Large intestine (tissue), 3 donors: ENCODE results near the gene TUSC2. TPM values are rescaled to one million over a fixed set of nuclear protein-coding genes. Genes with fewer than 3 reads are reported as not detected.

ENCODE experiments used
- DNase-seq, 2 donors: peaks; one replicate each; pipeline versions ENCODE4 v3.0.0 to v3.0.0-alpha.2; 2013
- H3K27ac ChIP-seq: one replicate; pipeline ENCODE4 v1.5.1; 2013; ENCODE audit warnings: low read length
- H3K27me3 ChIP-seq: 2 replicates; pipeline ENCODE4 v1.6.1; 2013; ENCODE audit warnings: low read length; ENCODE audit not compliant: control insufficient read depth, insufficient read depth
- H3K36me3 ChIP-seq: 2 replicates; pipeline ENCODE4 v1.6.1; 2013; ENCODE audit warnings: low read length; ENCODE audit not compliant: control insufficient read depth, insufficient read depth
- H3K4me1 ChIP-seq: one replicate; pipeline ENCODE4 v1.6.1; 2013; ENCODE audit warnings: low read length; ENCODE audit not compliant: control insufficient read depth, insufficient read depth
- H3K4me3 ChIP-seq: one replicate; pipeline ENCODE4 v1.5.1; 2013; ENCODE audit warnings: low read length
- H3K9me3 ChIP-seq: one replicate; pipeline ENCODE4 v1.6.1; 2013; ENCODE audit warnings: mild to moderate bottlenecking, low read depth, low read length, moderate library complexity; ENCODE audit not compliant: control insufficient read depth
- WGBS: methylation state at CpG from one replicate; pipeline ENCODE4 v1.1.5; 2013; ENCODE audit warnings: low lambda C conversion rate; ENCODE audit not compliant: insufficient coverage; 5-methylcytosine and 5-hydroxymethylcytosine counted together
- polyA plus RNA-seq: library from polyadenylated mRNA; unstranded; fragments of 120-200 nt; gene quantifications from one replicate; pipeline ENCODE4 v1.2.1, GENCODE V29; 2013

The TUSC2 gene
- polyA plus RNA-seq, 1 donor: 28.0 TPM

DNA sequence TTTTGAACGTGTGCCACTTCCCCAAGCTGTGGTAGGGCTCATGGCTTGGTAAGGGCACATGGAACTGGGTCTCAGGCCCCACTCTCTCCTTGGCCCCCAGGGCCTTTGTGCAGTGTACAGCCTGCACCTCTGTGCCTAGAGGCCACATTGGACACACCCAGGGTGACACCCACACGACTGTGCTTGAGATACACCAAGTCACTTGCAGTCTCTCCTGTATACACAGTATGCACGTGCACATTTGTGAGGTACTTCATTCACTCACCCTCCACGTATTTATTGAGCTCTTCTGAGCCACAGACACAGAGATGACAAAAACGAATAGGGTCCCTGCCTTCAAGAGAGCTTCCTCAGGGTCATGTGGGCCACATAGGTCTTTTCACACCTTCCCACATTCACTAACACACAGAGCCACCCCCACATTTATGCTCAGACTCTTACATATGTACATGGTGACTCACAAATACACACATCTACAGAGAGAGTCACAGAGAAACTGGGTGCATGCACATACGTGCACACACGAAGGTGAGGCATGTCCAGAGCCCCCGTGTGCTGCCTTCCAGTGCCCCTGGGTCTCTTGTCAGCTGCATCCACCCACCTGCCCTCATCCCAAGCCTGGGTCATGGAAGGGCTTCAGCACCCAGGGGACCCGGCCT lies 41.1 kb upstream of the TUSC2 start:
- no peak for DNase-seq
- Histone ChIP-seq H3K27me3 (no peaks in the 10 kb centered on the region), H3K4me3 (no peak overlapping the region), H3K36me3 (no peaks in the 10 kb centered on the region), H3K9me3 (no peaks in the 10 kb centered on the region), H3K4me1 (peaks cover 19% of the 10 kb centered on the region), H3K27ac (no peak overlapping the region)
- WGBS: no CpG with 5 or more reads among the region's 9 CpGs

DNA sequence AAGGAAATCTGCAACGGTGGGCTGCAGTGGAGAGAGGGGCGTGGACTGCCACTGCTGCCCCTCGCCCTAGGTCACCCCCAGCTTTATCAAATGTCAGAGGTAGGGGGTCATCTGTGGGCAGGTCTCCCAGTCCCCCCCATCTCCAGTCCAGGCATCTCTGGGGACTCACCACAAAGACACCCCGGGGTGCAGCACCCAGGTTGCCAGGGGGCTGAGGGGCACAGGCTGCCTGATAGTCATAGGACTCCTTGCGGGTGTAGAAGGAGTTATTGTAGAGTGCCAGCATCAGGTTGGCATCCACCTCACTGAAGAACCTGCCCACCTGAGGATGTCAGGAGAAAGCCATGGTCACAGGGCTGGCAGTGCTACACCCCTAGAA lies 37.8 kb upstream of the TUSC2 start:
- H3K9me3 ChIP-seq: no peaks in the 10 kb centered on the region
- WGBS: no CpG with 5 or more reads among the region's 5 CpGs
- H3K27ac ChIP-seq: no peak overlapping the region

DNA sequence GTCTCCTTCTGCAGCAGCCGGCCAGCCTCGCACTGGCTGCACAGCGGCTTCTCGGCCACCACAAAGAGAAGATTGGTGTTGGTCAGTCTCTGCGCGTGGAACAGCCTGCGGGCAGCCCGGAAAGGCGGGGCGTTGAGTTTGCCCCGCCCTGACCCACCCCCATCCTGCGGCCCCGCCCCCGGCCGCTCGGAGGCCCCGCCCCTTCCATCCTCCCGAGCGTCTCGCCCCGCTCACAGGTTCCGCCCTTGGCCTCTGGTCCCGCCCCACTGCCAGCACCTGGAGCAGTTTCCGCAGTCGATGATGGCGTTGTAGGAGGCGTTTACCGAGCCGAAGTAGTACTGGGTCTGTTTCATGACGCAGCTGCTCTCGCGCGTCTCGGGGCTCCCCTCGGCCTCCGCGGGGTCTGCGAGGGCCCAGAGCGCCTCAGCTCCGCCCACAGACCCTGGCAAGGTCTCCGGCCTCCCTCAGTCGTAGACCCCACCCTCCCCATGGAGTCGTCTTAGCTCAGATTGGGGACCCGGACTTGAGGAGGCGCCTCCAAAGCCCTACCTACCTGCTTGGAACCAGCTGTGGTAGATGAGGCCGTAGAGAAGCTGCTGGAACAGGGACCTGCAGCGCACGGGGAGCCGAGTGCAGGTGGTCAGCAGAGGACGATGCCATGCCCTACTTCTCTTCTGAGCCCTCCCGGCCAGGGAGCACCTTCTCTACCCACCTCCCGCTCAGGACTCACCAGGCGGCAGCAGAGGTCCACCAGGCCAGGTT lies 37.2 kb upstream of the TUSC2 start:
- peaks cover 11% of the 10 kb centered on the region for H3K4me1 ChIP-seq
- WGBS: no CpG with 5 or more reads among the region's 53 CpGs
- peak overlapping the region; percentile 76 for H3K4me3 ChIP-seq
- H3K27ac ChIP-seq: peak overlapping the region; percentile 59
- H3K36me3 ChIP-seq: no peaks in the 10 kb centered on the region
- no peaks in the 10 kb centered on the region for H3K27me3 ChIP-seq
- no peaks in the 10 kb centered on the region for H3K9me3 ChIP-seq
- DNase-seq: peak; percentile 88 to 92

More for the DNA sequence above, 37.8 kb upstream of the TUSC2 start:
- no peaks in the 10 kb centered on the region for H3K36me3 ChIP-seq
- peak overlapping the region; percentile 76 for H3K4me3 ChIP-seq
- peaks cover 11% of the 10 kb centered on the region for H3K4me1 ChIP-seq
- no peaks in the 10 kb centered on the region for H3K27me3 ChIP-seq
- no peak for DNase-seq

DNA sequence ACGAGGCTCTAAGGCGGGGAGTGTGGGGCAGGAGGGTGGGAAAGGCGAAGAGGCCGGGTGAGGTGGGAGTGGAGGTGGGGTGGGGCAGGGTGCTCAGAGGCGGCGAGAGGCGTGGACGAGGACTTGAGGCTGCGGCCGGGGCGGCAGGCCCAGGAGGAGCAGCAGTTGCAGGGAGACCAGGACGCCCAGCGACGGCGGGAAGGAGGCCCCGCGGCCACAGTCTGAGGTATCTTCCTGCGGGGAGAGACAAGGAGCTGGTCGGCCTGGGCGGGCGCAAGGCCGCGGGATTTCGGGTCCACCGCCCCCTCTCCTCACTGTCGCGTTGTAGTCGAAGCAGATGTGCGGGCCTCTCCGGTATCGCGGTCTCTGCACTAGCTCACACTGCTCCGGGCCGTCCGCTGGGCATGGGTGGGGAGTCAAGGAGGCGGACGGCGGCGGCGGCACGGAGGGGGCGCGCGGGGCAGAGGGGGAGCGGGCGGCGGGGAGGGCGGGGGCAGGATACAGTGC lies 36.6 kb upstream of the TUSC2 start:
- no peaks in the 10 kb centered on the region for H3K9me3 ChIP-seq
- H3K27me3 ChIP-seq: no peaks in the 10 kb centered on the region
- H3K4me1 ChIP-seq: peaks cover 11% of the 10 kb centered on the region
- no peak overlapping the region for H3K27ac ChIP-seq
- peak in 1 of 2 donors; percentile 52 for DNase-seq
- peak overlapping the region; percentile 76 for H3K4me3 ChIP-seq
- no peaks in the 10 kb centered on the region for H3K36me3 ChIP-seq
- no CpG with 5 or more reads among the region's 48 CpGs for WGBS

DNA sequence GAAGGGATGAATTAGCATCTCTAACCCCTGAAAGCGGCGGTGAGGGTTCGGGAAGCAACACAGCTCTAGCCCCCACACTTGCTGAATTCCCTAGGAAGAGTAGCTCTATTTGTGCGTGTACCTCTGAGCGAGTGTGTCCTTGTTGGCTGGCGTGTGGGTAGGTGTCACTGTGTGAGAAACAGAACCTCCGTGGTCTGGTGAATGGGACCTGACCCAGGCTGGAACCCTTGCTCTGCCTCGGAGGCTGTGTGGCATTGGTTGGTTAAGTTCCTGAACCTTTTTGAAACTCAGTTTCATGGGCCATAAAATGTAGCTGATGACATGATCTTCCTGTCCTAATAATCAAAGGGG lies 31.7 kb upstream of the TUSC2 start:
- Histone ChIP-seq H3K27ac (no peak overlapping the region), H3K9me3 (peaks cover 6% of the 10 kb centered on the region), H3K4me3 (no peak overlapping the region), H3K36me3 (peaks cover 25% of the 10 kb centered on the region), H3K4me1 (peaks cover 36% of the 10 kb centered on the region), H3K27me3 (no peaks in the 10 kb centered on the region)
- no CpG with 5 or more reads among the region's 8 CpGs for WGBS
- DNase-seq: no peak

DNA sequence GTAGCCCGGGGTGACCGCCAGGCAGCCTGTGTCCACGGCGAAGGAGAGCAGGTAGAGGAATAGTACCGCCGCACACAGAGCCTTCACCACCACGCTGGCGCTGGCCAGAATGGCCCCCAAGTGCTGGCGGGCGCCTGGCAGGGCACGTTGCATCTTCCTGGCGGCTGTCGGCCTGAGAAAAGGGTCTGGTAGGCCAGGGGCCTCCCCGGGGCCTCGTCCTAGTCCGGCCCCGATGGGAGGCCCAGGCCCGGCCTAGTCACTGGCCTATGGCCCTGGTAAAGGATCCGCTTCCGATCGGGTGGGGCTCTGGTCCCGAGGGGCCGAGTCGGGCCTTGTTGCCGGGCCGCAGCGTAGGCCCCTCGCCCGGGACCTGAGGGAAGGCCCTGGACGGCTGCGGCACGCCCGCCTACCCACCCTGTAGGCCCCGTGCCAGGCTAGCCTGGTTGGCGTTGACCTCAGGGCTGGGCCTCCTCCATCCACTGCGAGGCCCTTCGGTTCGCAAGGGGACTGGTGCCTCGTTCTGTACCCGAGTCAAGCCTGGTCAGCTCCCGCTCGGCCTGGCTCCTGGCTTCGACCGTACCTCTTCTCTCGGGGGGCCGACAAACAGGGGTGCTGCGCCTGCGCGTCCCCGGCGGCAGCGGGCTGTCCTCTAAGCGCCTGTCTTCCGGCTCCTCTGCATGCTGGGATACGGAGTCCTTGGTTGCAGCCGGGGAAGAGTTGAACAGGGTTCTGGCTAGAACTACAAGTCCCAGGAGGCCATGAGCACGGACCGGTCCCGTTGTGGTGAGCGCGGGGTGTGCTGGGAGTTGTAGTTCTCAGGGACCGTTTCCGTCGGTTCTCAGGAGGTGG lies 31.1 kb upstream of the TUSC2 start, which contains the start of gene TMEM115:
TMEM115 (minus strand) TSS at position 611 of the 849 bp plus-strand sequence; CDS start at position 153, 458 bp downstream.
- no peaks in the 10 kb centered on the region for H3K27me3 ChIP-seq
- H3K27ac ChIP-seq: peak within 1 kb of the TSS; percentile 73
- H3K9me3 ChIP-seq: peaks cover 6% of the 10 kb centered on the region
- H3K4me3 ChIP-seq: peak within 1 kb of the TSS; percentile 96
- peaks cover 31% of the 10 kb centered on the region for H3K36me3 ChIP-seq
- no CpG with 5 or more reads among the region's 64 CpGs for WGBS
- DNase-seq: peak; percentile 98 to 99
- H3K4me1 ChIP-seq: peaks cover 31% of the 10 kb centered on the region

DNA sequence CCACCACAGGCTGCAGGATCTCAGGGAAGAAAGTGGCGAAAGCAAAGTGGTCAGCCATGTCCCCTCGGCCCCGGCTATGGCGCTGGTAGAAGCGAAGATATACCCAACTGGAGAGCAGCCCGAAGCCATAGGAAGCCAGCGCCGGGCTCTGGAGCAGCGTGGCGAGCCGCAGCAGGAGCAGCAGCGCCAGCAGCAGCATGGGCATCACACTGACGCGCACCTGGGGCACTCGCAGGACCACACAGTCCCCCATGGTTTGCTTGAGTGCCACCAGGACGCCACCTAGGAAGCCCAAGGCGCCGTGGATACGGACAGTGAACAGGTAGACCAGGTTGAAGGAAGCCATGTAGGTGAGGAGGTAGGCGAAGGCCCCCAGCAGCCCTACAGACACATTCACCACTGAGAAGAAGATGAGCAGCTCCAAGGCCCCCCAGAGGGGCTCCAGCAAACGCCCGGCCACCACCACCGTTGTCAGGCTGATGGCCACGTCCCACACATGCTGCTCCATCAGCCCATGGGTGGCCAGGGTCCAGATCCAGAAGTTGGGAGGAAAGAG lies 30.4 kb upstream of the TUSC2 start:
- Histone ChIP-seq H3K9me3 (peaks cover 6% of the 10 kb centered on the region), H3K27me3 (no peaks in the 10 kb centered on the region), H3K36me3 (peaks cover 38% of the 10 kb centered on the region), H3K4me3 (peak overlapping the region; percentile 96), H3K27ac (peak overlapping the region; percentile 73), H3K4me1 (peaks cover 31% of the 10 kb centered on the region)
- WGBS: no CpG with 5 or more reads among the region's 24 CpGs
- DNase-seq: no peak

DNA sequence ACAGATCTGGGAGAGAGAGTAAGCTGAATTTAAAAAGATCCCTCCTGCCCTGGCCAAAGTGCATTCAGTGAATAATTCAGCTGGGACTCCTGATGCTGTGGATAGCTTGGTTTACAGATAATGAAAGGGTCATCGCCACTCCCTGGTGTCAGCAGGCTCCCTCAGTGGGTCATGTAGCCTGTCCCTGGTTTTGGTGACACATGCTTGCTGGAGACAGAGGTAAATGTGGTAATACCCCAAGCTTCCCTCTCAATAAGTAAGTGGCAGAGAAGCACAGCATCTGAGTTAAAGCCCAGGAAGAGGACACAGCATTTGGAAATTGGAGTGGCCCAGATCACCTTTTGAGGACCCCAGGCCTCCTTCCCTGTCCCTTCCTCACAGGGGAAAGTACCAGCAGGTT lies 29.5 kb upstream of the TUSC2 start:
- peak overlapping the region; percentile 96 for H3K4me3 ChIP-seq
- no CpG with 5 or more reads among the region's 1 CpG for WGBS
- H3K27ac ChIP-seq: peak overlapping the region; percentile 39
- no peaks in the 10 kb centered on the region for H3K27me3 ChIP-seq
- DNase-seq: no peak
- peaks cover 6% of the 10 kb centered on the region for H3K9me3 ChIP-seq
- peaks cover 31% of the 10 kb centered on the region for H3K4me1 ChIP-seq
- H3K36me3 ChIP-seq: peaks cover 44% of the 10 kb centered on the region

DNA sequence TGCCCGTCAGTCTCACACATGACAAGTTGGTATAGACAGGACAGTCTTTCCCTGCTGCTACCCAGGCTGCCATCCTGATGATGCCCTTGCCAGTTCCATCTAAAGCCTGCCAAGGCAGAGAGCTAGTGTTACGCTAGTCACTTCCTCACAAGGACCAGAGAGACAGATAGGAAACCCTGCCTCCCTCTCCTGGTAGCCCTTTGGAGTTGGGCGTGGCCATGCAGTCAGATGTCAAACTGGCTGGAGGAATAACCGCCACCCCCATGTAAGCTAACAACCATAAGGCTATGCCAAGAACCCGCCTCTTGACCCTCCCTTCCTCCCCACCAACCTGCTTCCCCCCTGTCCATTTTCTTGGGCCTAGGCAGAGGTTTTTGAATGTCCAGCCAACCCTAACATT lies 28.5 kb upstream of the TUSC2 start:
- DNase-seq: peak; percentile 78 to 89
- Histone ChIP-seq H3K9me3 (peaks cover 6% of the 10 kb centered on the region), H3K27ac (peak overlapping the region; percentile 39), H3K27me3 (no peaks in the 10 kb centered on the region), H3K36me3 (peaks cover 49% of the 10 kb centered on the region), H3K4me1 (peaks cover 35% of the 10 kb centered on the region), H3K4me3 (peak overlapping the region; percentile 96)
- no CpG with 5 or more reads among the region's 5 CpGs for WGBS
